Nephron progenitor cell (in vitro differentiated cells): ENCODE results near the gene SMIM17.

Source experiments
- DNase-seq: peaks from one replicate; pipeline ENCODE4 v3.0.0; 2021
- H3K27ac Mint-ChIP-seq: 2 replicates; pipeline ENCODE4 v1.8.0; 2021; ENCODE audit warnings: mild to moderate bottlenecking, moderate library complexity, mixed read lengths
- H3K27me3 Mint-ChIP-seq: 2 replicates; pipeline ENCODE4 v1.8.0; 2021; ENCODE audit warnings: mild to moderate bottlenecking, low read depth, mixed read lengths; ENCODE audit not compliant: poor library complexity
- H3K36me3 Mint-ChIP-seq: 2 replicates; pipeline ENCODE4 v1.8.0; 2021; ENCODE audit warnings: low read depth, mixed read lengths
- H3K4me1 Mint-ChIP-seq: 2 replicates; pipeline ENCODE4 v1.8.0; 2021; ENCODE audit warnings: mixed read lengths
- H3K4me3 Mint-ChIP-seq: 2 replicates; pipeline ENCODE4 v1.8.0; 2021; ENCODE audit warnings: mild to moderate bottlenecking, moderate library complexity, mixed read lengths
- H3K9me3 Mint-ChIP-seq: 2 replicates; pipeline ENCODE4 v1.8.0; 2021; ENCODE audit warnings: mild to moderate bottlenecking, moderate library complexity, mixed read lengths
- TF ChIP-seq, protein P1 (sequence below): fragments of 200-600 bp; sonication (generic); IDR thresholded peaks from 2 replicates; pipeline ENCODE4 v1.5.0; 2021; ENCODE audit warnings: antibody characterized with exemption

Gene SMIM17

DNA sequence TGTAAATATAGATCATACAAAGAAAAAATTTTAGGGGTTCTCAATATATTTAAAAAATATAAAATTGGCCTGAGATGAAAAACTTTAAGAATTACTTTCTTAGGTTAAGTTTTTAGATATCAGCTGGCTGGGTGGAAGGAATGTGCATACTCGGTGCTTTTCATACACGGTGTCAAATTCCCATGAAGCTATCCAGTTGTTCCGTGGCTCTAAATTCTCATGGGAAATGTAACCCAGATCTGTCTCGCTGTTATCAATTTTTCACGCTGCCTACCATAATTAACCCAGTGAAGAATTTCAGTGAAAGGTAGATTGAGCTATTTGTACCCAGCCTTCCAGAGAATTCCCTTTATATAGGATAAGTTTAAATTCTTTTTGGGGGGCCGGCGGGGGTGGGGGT is 40.2 kb downstream of the SMIM17 start:
- no peaks in the 10 kb centered on the region for H3K27me3 Mint-ChIP-seq

DNA sequence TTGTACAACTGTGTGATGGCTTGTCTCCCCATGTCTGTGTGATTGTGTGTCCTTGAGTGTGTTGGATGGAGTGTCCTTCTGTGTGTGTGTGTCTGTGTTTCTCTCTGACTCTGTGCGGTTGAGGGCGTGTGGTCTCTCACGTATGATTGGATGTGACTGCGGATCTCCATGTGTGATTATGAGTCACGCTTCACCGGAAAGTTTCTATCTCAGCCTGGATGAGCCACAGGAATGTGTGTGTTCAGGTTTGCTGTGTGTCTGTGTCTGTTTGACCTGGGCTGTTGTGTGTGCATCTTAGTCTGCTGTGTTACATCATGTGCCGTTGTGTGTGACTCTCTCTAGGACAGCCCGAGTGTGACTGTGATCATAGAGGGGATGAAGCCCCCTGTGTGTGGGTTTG is 44.1 kb downstream of the SMIM17 start:
- Mint-ChIP-seq H3K27me3 (no peaks in the 10 kb centered on the region), H3K9me3 (peaks cover 61% of the 10 kb centered on the region), H3K27ac (no peak overlapping the region), H3K4me1 (no peaks in the 10 kb centered on the region), H3K4me3 (no peak overlapping the region), H3K36me3 (peaks cover 8% of the 10 kb centered on the region)
- no peak for DNase-seq
- TF ChIP-seq, protein P1, sequence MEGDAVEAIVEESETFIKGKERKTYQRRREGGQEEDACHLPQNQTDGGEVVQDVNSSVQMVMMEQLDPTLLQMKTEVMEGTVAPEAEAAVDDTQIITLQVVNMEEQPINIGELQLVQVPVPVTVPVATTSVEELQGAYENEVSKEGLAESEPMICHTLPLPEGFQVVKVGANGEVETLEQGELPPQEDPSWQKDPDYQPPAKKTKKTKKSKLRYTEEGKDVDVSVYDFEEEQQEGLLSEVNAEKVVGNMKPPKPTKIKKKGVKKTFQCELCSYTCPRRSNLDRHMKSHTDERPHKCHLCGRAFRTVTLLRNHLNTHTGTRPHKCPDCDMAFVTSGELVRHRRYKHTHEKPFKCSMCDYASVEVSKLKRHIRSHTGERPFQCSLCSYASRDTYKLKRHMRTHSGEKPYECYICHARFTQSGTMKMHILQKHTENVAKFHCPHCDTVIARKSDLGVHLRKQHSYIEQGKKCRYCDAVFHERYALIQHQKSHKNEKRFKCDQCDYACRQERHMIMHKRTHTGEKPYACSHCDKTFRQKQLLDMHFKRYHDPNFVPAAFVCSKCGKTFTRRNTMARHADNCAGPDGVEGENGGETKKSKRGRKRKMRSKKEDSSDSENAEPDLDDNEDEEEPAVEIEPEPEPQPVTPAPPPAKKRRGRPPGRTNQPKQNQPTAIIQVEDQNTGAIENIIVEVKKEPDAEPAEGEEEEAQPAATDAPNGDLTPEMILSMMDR: no peak

More for the DNA sequence above, 40.2 kb downstream of the SMIM17 start:
- Mint-ChIP-seq H3K9me3 (peaks cover 85% of the 10 kb centered on the region), H3K4me1 (no peaks in the 10 kb centered on the region), H3K36me3 (no peaks in the 10 kb centered on the region), H3K27ac (no peak overlapping the region), H3K4me3 (no peak overlapping the region)
- TF ChIP-seq, protein P1: no peak
- no peak for DNase-seq

DNA sequence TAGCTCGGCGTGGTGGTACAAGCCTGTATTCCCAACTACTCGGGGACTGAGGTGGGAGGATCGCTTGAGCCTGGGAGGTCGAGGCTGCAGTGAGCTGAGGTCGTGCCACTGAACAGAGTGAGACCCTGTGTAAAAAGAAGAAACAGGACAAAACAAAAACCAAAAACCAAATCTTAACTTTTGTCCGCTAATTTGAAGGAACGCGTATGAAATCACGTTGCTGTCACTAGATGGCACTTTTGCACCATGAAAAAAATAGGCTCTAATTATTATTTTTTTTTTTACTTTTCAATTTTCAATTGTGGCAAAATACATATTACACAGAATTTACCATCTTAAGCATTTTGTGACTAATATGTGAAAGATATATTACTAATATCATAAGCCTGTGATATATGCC is 46.2 kb downstream of the SMIM17 start:
- no peaks in the 10 kb centered on the region for H3K27me3 Mint-ChIP-seq
- DNase-seq: no peak
- TF ChIP-seq, protein P1: no peak
- H3K4me3 Mint-ChIP-seq: no peak overlapping the region
- H3K36me3 Mint-ChIP-seq: peaks cover 8% of the 10 kb centered on the region
- peaks cover 69% of the 10 kb centered on the region for H3K9me3 Mint-ChIP-seq
- no peaks in the 10 kb centered on the region for H3K4me1 Mint-ChIP-seq
- H3K27ac Mint-ChIP-seq: no peak overlapping the region

DNA sequence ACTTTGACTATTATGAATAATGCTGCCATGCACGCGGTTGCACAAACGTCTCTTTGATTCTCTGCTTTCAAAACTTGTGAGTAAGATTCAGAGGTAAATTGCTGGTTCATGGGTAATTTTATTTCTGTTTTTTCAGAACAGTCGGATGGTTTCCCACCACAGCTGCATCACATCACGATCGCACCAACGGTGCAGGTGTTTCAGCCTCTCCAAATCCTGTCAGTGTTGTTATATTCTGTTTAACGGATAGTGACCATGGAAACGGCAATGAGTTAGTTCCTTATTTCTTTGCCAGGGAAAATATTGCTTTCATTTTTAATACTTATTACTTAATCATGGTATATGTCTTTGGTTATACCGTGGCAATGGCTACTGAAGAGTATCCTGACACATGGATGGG is 47.7 kb downstream of the SMIM17 start:
- TF ChIP-seq, protein P1: no peak
- Mint-ChIP-seq H3K4me1 (no peaks in the 10 kb centered on the region), H3K9me3 (peaks cover 67% of the 10 kb centered on the region), H3K27me3 (no peaks in the 10 kb centered on the region), H3K36me3 (peaks cover 8% of the 10 kb centered on the region), H3K4me3 (no peak overlapping the region), H3K27ac (no peak overlapping the region)
- DNase-seq: no peak

DNA sequence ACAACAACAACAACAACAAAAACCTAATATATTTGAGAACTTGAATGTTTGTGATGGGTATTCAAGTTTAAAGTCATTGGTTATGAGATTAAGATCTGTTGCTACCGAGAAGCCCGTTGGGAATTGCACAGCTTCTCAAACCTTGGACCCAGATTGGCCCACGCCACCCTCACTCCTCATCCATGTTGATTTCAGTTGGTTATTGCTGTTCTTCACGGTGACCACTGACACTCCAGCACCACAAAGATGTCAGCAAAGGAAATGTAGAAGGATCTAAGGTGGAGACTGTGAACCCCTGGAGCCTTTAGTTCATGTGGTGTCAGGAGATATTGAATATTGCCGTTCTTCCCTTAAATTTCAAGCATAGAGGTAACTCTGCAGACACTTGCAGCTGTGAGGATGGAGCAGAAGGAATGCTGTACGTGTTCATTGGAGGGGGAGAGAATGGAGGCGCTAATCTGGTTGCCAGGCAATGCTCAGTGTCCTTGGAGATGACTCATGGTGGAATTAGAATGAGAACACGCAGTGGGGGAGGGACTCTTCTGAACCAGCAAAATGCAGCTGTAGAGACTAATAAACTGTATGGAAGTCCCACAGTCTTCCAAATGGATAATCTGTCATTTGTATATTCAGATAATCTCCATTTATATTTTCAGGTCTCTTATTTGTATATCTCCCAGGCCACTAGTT is 49.4 kb downstream of the SMIM17 start:
- Mint-ChIP-seq H3K27me3 (no peaks in the 10 kb centered on the region), H3K9me3 (peaks cover 53% of the 10 kb centered on the region), H3K4me3 (no peak overlapping the region), H3K4me1 (no peaks in the 10 kb centered on the region), H3K36me3 (peaks cover 8% of the 10 kb centered on the region), H3K27ac (no peak overlapping the region)
- TF ChIP-seq, protein P1: no peak
- DNase-seq: no peak

DNA sequence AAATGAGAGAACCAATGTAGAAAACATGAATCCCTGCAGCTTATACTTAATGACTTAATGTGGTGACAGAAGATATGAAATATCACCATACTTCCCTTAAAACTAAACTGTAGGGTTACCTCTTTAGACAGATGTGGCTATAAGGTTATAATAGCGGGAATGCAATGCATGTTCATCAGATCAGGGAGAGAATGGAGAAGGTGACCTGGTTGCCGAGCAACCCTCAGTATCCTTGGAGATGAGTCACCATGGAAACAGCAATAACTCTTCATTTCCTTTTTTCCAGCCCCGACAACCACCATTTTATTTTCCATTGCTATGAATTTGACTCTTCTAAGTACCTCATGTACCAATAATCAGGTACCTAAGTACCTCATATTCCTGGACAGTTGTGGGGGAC is 56.6 kb downstream of the SMIM17 start:
- no peak for DNase-seq
- Mint-ChIP-seq H3K27ac (no peak overlapping the region), H3K4me3 (no peak overlapping the region), H3K27me3 (no peaks in the 10 kb centered on the region), H3K9me3 (peaks cover 76% of the 10 kb centered on the region), H3K36me3 (no peaks in the 10 kb centered on the region), H3K4me1 (no peaks in the 10 kb centered on the region)
- TF ChIP-seq, protein P1: no peak
